Stimulated activated CD8-positive, alpha-beta memory T cell treated with anti-CD3 and anti-CD28 coated beads, Interleukin-7, amount 100 ng/mL, for 1 hour (primary cell): ENCODE data around the gene DCDC2B.

ENCODE experiments used
- DNase-seq, 2 donors: peaks; one replicate each; pipeline ENCODE4 v3.0.0-alpha.2; 2020; ENCODE audit warnings: low read depth in 2 of 2

DCDC2B gene

GRCh38 chr1:32195972-32196823, 12.7 kb upstream of the DCDC2B start:
- no peak for DNase-seq

DNA sequence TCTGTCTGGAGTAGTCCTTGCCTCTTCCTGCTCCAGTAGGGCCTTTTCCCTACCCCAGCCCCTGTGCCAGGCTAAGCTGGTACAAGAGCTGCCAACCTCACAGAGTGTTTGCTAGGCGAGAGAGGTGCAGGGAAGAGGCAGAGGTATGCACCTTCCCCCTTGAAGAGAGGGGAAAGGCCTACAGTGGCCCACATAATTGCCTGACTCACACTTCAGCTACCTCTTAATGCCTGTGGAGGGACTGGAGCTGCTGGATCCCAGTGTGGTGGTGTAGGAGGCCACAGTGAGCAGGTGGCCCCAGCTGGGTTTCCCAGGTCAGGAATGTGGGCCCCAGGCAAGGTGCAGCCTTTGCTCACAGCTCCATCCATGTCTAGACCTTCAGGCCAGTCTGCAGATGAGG, 11.8 kb upstream of the DCDC2B start:
- no peak for DNase-seq

GRCh38 chr1:32197837-32198236, 11.1 kb upstream of the DCDC2B start:
- DNase-seq, result no peak

GRCh38 chr1:32198237-32199042, 10.4 kb upstream of the DCDC2B start:
- DNase-seq, result no peak

DNA sequence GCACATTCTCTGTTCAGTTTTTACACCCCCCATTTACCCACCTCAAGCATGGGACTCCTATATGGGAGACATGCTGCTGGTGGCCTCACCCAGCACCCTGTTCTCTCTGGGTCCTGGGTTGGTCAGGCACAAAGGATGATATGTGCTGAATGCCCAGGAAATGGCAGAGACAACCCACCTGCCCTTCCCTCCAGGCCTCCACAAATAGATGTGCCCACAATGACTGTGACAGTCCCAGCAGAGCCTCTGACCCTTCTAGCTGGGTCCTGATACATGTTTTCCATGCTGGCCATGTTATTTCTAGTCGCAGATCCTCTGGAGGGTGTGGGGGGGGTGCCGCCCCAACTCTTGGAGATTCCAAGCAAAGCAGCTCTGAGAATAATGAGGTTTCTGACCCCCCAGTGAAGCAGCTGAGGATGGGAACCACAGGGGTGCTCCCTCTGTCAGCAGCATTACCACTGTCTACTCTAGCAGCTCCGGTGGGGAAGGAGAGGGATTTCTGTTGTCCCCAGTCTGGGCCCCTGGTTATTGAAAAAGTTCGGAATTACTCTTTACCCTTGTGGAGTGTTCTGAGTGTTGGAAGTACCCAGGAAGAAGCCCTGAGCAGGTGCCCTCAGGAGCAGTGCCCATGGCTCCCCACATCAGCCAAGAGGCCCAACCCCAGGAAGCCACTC, 9.7 kb upstream of the DCDC2B start:
- no peak for DNase-seq

DNA sequence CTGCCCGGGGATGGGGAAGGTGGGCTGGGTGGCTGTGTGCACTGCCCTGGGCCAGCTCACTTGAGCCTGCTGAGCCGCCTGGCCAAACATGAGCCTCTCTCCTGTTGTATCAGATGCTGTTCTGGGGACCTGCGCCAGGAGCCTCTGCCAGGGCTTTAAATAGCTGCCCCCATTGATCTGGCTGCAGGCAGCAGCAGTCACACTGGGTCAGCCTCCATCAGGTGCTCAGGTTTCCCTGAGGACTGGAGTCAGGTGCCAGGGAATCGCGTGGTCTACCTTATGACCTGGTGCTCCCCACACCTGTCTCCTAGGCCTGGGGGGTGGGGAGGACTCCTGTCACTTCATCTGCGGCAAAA, 9.2 kb upstream of the DCDC2B start:
- DNase-seq, result no peak

DNA sequence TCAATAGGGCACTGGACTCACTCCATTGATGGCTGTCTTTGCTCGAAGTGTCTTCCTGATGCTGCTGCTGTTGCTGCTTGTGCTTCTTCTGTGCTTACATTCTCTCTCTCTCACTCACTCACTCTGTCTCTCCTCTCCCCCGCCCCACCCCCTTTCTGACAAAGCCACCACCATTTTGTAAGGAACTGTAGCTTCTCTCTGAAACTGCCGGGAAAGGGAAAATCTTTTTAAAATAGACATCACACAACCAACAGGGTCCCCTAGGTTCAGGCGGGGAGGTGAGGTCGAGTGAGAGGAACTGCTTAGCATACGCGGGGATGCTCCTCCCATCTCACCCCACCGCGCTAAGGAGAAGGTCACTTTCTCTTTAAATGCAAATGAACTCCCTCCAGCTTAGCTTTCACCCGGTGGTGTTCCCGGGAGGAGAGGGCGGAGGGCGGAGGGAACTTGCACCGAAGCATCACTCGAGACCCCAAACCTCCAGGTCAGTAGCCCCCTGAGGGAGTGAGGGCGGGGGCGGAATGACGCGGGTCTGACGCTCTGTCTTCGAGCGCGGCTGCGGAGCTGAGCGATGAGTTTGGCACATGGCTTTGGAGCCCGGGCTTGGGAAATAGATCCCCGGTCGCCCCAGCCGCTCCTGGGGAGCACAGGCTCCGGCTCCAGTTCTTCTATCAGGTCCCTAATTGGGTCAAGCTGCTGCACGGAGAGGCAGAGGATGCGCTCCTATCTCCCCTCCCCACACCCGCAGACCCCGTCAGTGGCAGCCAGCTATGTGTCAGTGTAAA, 8.5 kb upstream of the DCDC2B start, which contains the start of gene CCDC28B:
Gene CCDC28B, plus strand, starts transcription at position 370 of the 785 bp plus-strand sequence. CDS start 1,341 bp downstream, outside the sequence.
- no peak for DNase-seq

DNA sequence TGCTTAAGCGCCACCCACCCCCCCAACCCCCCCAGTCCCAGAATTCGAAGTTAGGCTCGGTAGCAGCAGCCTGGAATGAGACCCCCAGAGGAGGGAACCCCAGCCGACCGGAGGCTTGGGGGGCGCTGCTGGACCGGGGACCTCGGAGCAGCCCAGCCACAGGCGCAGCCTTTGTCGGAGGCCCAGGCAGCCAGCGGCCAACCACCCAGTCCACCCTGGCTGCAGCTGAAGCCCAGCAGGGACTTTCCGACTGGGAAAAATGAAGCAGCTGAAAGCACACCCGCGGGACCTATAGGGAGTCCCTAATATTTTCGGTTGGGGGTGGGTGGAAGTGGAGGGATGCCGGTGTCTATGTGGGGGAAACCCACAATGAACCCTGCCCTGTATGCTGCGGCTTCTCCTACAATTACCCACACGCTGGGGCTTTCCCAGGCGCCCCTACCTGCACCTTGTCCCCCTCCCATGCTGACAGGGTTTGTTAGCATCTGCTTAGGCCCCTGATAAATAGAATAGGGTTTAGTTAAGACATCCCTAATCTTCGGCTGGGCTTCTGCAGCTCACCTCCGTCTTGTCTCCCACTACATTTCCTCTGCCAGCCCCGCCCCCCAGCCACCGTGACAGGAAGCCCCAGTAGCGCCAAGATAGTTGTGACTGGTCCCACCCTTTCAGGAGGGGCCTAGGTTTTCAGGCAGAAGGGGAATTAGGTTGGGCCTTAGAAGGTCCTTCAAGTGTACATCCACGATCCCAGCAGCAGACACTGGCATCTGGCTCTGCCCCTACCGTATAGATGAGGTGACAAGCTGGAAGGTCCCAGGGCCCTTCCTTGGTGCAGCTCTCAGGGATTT, 7.7 kb upstream of the DCDC2B start:
- DNase-seq, result peak; percentile 40 to 53

- DNase-seq, result no peak
Observed at GRCh38 chr1:32204943-32205361, 3.9 kb upstream of the DCDC2B start.

DNA sequence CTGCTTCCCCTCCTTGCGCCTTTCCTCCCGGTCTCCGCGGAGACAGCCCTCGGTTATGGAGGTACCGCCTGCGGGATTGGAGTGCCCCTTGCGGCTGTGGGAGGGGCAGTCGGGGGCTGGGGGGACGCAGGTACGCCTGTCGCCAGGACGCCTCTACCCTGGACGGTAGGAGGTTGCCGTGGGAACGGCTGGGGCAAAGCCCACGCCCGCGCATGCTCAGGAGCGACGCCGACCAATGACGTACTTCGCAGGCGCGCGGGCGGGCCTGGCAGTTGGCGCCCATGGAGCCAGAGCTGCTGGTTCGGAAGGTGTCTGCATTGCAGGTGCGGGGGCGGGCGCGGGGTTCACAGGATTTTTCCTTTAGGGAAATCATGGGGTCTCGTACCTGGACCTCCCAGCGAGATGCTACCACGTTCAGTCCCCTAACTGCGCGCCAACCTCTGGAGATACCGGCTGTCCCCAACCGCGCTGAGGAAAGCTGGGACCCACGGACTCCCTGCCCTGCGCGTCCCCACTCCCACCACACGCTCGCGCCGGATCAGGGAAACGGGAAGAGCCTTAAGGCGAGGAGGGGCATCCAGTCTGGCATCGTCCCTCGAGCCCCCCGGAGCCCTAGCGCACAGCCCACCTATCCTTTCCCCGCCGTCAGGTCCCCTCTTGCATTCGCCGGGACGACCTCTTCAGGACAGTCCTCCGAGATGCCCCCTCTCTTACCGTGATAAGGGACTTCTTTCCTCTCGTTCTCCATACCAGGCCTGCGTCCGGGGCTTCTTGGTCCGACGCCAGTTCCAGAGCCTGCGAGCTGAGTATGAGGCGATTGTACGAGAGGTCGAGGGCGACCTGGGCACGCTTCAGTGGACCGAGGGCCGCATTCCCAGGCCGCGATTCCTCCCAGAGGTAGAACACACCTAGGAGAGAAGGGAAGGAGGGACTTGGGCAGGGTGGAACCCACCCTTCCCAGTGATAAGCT, 3.2 kb upstream of the DCDC2B start, which contains the start of gene IQCC:
Gene IQCC, plus strand, starts transcription at position 271 of the 970 bp plus-strand sequence. Its CDS starts 11 bp downstream, at position 282.
- DNase-seq, result peak; percentile 66 to 68

- no peak for DNase-seq
Observed at GRCh38 chr1:32208469-32208868, 420 bp upstream of the DCDC2B start.

DNA sequence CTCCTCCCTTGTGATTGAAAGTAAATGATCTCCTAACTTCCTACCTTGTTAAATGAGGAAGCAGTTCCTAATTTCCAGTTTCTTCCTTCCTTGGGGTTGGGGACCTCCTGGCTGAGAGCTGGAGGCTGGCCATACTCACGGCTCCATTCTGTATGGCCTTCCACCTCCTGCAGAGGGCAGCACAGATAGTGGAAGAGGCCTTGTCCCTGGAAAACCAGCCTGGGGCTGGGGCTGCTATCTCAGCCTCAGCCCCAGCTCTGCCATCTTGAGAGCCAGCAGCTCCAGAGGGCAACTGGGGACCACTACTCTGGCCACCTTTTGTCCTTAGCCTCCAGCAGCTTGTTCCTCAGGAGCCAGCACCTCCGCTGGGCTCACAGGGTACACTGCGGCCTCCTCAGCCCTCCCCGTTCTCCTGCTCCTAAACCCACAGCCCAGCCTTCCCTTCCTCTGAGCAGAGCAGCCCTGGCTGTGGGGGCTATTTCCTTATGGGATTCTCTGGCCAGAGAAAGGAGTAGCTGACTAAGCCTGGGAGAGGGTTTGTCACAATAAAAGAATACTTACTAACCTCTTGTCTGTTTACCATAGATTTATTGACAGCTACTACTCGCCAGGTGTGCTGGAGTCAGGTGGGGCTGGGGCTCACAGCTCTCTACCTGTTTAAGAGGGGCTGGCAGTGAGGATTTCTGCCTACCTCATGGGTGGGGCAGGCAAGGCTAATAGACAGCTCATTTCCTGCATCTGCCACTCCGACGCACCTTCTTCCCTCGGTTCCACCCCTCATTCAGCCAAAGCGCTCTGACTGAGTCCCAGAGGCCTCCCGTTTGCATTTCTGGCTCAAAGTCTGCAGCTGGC, 7.0 kb downstream of the DCDC2B start:
- peak; percentile 14 to 31 for DNase-seq

GRCh38 chr1:32216566-32216965, 7.7 kb downstream of the DCDC2B start:
- no peak for DNase-seq

- DNase-seq, result no peak
Observed at GRCh38 chr1:32219022-32219421, 10.1 kb downstream of the DCDC2B start.

DNA sequence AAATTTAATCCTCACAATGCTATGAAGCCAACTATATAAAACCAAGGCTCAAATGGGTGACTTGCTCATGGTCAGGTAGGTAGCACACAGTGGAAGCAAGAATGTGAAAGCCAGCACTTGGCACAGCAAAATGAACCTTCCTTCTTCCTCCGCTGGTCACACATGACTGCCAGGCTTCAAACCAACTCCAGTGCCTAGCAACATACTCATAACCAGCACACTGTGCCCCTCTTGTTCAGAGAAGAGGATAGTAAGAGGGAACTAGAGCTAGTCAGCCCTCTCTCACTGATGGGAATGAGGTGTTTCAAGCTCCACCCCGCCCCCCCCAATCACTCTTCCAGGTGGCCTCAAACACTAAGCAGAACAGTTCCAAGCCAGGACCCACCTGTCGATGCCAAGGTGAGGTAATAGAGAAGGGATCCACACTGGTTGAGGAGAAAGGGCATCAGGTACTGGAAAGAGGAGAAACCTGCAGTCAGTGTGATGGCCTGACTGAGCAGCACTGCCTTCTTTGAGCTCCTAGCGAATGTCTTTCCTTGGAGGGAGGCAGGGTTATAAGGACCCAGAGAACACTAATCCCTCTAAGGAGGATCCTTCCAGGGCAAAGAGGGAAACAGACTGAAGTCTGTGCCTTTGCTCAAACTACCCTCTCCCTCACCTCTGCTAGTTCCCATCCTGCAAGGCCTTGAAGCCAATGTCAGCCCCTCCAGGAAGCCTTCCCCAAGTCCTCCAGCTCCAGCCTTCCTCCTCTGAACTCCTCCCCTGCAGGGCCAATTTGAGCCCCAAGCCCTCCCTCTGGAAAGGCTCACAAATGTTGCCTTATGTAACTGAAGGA, 12.1 kb downstream of the DCDC2B start:
- DNase-seq, result no peak

GRCh38 chr1:32221581-32221979, 12.7 kb downstream of the DCDC2B start:
- no peak for DNase-seq
